Heart right ventricle (tissue), 16 donors: ENCODE data around the gene ZNF330. TPM values are rescaled to one million over a fixed set of nuclear protein-coding genes. Genes with fewer than 3 reads are reported as not detected.
"Not testable (repeated sequence)": the region's sequence is repeated elsewhere in the genome, so short reads cannot be mapped to it uniquely, and the experiment has no call there.

Experiments
- ATAC-seq, 8 donors: fragments of 200-7000 bp; cut with Tn5 transposase; one replicate each; pipeline ENCODE4 v1.9.1; 2020; ENCODE audit warnings: mild to moderate bottlenecking in 8 of 8, moderate library complexity in 8 of 8, moderate number of reproducible peaks in 1 of 8
- DNase-seq, 2 donors: peaks; one replicate each; pipeline ENCODE4 v3.0.0-alpha.2; 2020
- H3K27ac ChIP-seq, 10 donors: fragments of 200-600 bp; sonication (generic) in 2 of 10; one replicate each; pipeline versions ENCODE4 v1.5.0 to v1.8.0; 2020 to 2022; ENCODE audit warnings: mild to moderate bottlenecking in 3 of 10
- H3K27me3 ChIP-seq, 7 donors: fragments of 200-600 bp; one replicate each; pipeline ENCODE4 v1.8.0; 2021 to 2022; ENCODE audit warnings: mild to moderate bottlenecking in 2 of 7
- H3K36me3 ChIP-seq, 9 donors: fragments of 200-600 bp; sonication (generic) in 1 of 9; one replicate each; pipeline versions ENCODE4 v1.5.0 to v1.8.0; 2020 to 2022; ENCODE audit warnings: mild to moderate bottlenecking in 2 of 9
- H3K4me1 ChIP-seq, 9 donors: fragments of 200-600 bp; sonication (generic) in 1 of 9; one replicate each; pipeline versions ENCODE4 v1.5.0 to v1.8.0; 2020 to 2022; ENCODE audit warnings: mild to moderate bottlenecking in 4 of 9
- H3K4me3 ChIP-seq, 10 donors: fragments of 200-600 bp; sonication (generic) in 2 of 10; one replicate each; pipeline versions ENCODE4 v1.5.0 to v1.8.0; 2020 to 2022; ENCODE audit warnings: mild to moderate bottlenecking in 7 of 10, moderate library complexity in 2 of 10
- H3K9me3 ChIP-seq, 11 donors: fragments of 200-600 bp in 10 of 11; sonication (generic) in 2 of 11; one replicate each; pipeline versions ENCODE4 v1.5.0 to v1.8.0; 2013 to 2022; ENCODE audit warnings: mild to moderate bottlenecking in 2 of 11, control low read depth in 1 of 11, moderate library complexity in 1 of 11
- CTCF ChIP-seq, 9 donors: fragments of 200-600 bp; sonication (generic) in 2 of 9; IDR thresholded peaks; one replicate each; pipeline versions ENCODE4 v1.5.0 to v1.8.0; 2021 to 2022; ENCODE audit warnings: antibody characterized with exemption in 9 of 9, mild to moderate bottlenecking in 5 of 9, moderate library complexity in 1 of 9
- WGBS, 2 donors: extraction: QIAGEN DNeasy Blood & Tissue Kit; methylation state at CpG; one replicate each; pipeline ENCODE4 v1.1.7; 2013; ENCODE audit warnings: inconsistent platforms in 1 of 2; 5-methylcytosine and 5-hydroxymethylcytosine counted together
- intact Hi-C, 10 donors: fragments of 100-400 bp; cut with DNase I; formaldehyde crosslinking; loops; one replicate each; pipeline versions ENCODE4 v1.11.1 to v1.14.2; 2022
- polyA plus RNA-seq, 2 donors: library from polyadenylated mRNA; stranded (reverse); fragments of 200-250 nt; gene quantifications; one replicate each; pipeline ENCODE4 v1.2.3, GENCODE V29; 2013
- total RNA-seq, 10 donors: library from RNA; stranded (reverse); fragmentation: NEBNext Ultra II Directional in 3 of 10; extraction: Animal tissue kit (Norgen Biotek cat#: 25700) in 3 of 10; gene quantifications; one replicate each; pipeline versions ENCODE4 v1.2.1 to v1.2.4, GENCODE V29; 2021 to 2023
- donor health status: Arrhythmogenic right ventricular cardiomyopathy.
- donor health status: ischemic (EF 13 %, LVEDD 7.1; RV severe dilation, severe dysfunction).
- donor health status: healthy with polysubstance abuse.
- donor health status: DM: no; HTN: yes; CAD: no.
- donor health status: DM: no; HTN: no; CAD: no.
- donor health status: ischemic (EF 25% LVEDD 6.9; RV normal size, moderate dysfunction).
- donor health status: ischemic (EF 25% LVEDD 5.7; RV mildly dilated, moderate dysfunction).
- donor health status: healthy.
- donor health status: DM: yes; HTN: yes; CAD: no.
- donor health status: Ischemic cardiomyopathy.
- donor health status: ischemic (EF 35%, LVEDD 5.7; RV mildly dilated, moderate dysfunction).
- donor health status: nonischemic (EF 11% LVEDD 7.7; RV severe dilation, severe dysfunction).
- donor health status: DM: yes; HTN: yes; CAD: no.
- donor health status: PGD.
- donor health status: ischemic (EF 29% LVEDD 5.4; RV normal size, mild dysfunction).
- donor health status: nonischemic (EF 23%, LVEDD 6.1; RV moderate dilation, normal function).

Gene ZNF330
- total and polyA plus RNA-seq, 12 donors: 64.5 to 201 (median 134) TPM

GRCh38 chr4:141179474-141180373 is 41.0 kb upstream of the ZNF330 start:
- TF ChIP-seq CTCF (IDR thresholded peaks at IDR 0.05): no peak
- Histone ChIP-seq H3K27me3 (no peaks in the 10 kb centered on the region), H3K27ac (no peak overlapping the region), H3K4me3 (no peak overlapping the region), H3K9me3 (peaks cover 0 to 11% (median 0%) of the 10 kb centered on the region in 11 donors), H3K4me1 (no peaks in the 10 kb centered on the region), H3K36me3 (no peaks in the 10 kb centered on the region)
- no peak for DNase-seq
- no peak for ATAC-seq
- WGBS, 2 donors: 58 to 65% methylated on average over 8 of the region's 8 CpGs
- intact Hi-C loops: no loop called here

DNA sequence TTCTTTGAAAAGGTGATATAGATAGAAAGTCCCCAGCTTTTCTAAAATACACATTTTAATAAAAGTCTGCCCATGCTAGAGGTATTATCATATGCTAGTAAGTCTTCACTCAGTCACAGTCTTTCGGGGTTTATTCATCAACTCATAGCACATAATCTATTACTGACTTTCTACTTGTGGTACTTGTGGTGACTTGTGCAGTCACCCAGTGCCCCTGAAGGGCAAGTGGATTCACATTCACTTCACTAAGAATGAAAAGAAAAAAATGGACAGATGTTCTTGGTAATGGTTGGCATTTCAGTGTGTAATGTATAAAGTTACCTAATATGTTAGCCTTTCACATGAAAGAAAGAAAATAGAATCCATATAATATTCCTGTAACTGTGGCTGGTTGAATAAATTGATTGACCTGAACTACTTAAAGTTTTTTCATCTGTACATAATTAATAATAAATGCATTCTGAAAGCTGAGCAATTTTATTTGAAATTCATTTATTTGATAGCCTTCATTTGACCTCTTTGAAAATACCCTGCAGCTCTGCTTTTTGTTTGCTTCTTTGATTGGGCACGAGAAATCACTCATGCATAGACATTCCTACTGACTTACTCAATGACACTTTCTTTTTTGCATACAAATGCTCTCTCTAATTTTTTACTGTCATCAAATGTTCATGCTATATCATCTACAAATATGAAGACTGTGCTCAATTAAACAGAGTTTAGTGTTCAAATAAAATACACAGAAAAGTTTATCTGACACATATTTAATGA is 39.5 kb upstream of the ZNF330 start:
- peaks cover 0 to 11% (median 0%) of the 10 kb centered on the region in 11 donors for H3K9me3 ChIP-seq
- no peaks in the 10 kb centered on the region for H3K4me1 ChIP-seq
- intact Hi-C loops: no loop called here
- no peak overlapping the region for H3K27ac ChIP-seq
- no peaks in the 10 kb centered on the region for H3K36me3 ChIP-seq
- no peak overlapping the region for H3K4me3 ChIP-seq
- no peak for TF ChIP-seq CTCF (IDR thresholded peaks at IDR 0.05)
- no peak for ATAC-seq
- WGBS, 2 donors: 84 to 88% methylated on average over 2 of the region's 2 CpGs
- no peak for DNase-seq
- H3K27me3 ChIP-seq: no peaks in the 10 kb centered on the region

DNA sequence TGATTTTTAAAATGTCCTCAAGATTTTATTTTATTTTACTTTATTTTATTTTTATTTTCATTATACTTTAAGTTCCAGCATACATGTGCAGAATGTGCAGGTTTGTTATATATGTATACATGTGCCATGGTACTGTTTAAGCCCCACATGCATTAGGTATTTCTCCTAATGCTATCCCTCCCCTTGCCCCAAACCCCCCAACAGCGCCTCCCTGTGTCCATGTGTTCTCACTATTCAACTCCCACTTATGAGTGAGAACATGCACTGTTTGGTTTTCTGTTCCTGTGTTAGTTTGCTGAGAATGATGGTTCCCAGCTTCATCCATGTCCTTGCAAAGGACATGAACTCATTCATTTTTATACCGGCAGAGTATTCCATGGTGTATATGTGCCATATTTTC is 37.2 kb upstream of the ZNF330 start:
- DNase-seq, H3K4me3 ChIP-seq, H3K4me1 ChIP-seq, intact Hi-C loops, ATAC-seq, H3K27ac ChIP-seq, H3K36me3 ChIP-seq, H3K27me3 ChIP-seq: not testable (repeated sequence)
- WGBS, 2 donors: 62 to 73% methylated on average over 2 of the region's 2 CpGs
- peaks cover 0 to 11% (median 0%) of the 10 kb centered on the region in 11 donors for H3K9me3 ChIP-seq

GRCh38 chr4:141192564-141192963 is 28.1 kb upstream of the ZNF330 start:
- no peak for TF ChIP-seq CTCF (IDR thresholded peaks at IDR 0.05)
- Histone ChIP-seq H3K27me3 (peaks cover 0 to 9% (median 0%) of the 10 kb centered on the region in 7 donors), H3K27ac (no peak overlapping the region), H3K4me1 (peaks cover 0 to 9% (median 0%) of the 10 kb centered on the region in 9 donors), H3K4me3 (no peak overlapping the region), H3K9me3 (no peaks in the 10 kb centered on the region), H3K36me3 (no peaks in the 10 kb centered on the region)
- DNase-seq (no peak), ATAC-seq (no peak)
- intact Hi-C loops: no loop called here
- 87 to 97% methylated on average over 2 of the region's 2 CpGs for WGBS, 2 donors
